Coronary artery (tissue), 2 donors: Measurements from ENCODE around the gene EPN3.

Experiments
- DNase-seq: peaks from one replicate; pipeline ENCODE4 v3.0.0-alpha.2; 2017; ENCODE audit warnings: low spot score
- H3K27ac ChIP-seq, 2 donors: fragments of 200-600 bp; sonication (generic); one replicate each; pipeline ENCODE4 v1.5.1; 2016 to 2019
- H3K4me3 ChIP-seq: fragments of 200-600 bp; sonication (generic); 2 replicates; pipeline ENCODE4 v1.5.1; 2016; ENCODE audit warnings: mild to moderate bottlenecking, moderate library complexity
- TF ChIP-seq, protein P1 (sequence below): fragments of 200-600 bp; sonication (generic); IDR thresholded peaks from one replicate; pipeline ENCODE4 v1.5.1; 2019; ENCODE audit warnings: antibody characterized with exemption

Gene EPN3

GRCh38 chr17:50545311-50545710 is 12.8 kb downstream of the EPN3 start:
- DNase-seq: no peak
- Histone ChIP-seq H3K27ac (no peak overlapping the region), H3K4me3 (no peak overlapping the region)
- TF ChIP-seq, protein P1, sequence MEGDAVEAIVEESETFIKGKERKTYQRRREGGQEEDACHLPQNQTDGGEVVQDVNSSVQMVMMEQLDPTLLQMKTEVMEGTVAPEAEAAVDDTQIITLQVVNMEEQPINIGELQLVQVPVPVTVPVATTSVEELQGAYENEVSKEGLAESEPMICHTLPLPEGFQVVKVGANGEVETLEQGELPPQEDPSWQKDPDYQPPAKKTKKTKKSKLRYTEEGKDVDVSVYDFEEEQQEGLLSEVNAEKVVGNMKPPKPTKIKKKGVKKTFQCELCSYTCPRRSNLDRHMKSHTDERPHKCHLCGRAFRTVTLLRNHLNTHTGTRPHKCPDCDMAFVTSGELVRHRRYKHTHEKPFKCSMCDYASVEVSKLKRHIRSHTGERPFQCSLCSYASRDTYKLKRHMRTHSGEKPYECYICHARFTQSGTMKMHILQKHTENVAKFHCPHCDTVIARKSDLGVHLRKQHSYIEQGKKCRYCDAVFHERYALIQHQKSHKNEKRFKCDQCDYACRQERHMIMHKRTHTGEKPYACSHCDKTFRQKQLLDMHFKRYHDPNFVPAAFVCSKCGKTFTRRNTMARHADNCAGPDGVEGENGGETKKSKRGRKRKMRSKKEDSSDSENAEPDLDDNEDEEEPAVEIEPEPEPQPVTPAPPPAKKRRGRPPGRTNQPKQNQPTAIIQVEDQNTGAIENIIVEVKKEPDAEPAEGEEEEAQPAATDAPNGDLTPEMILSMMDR: no peak

GRCh38 chr17:50546701-50547034 is 14.1 kb downstream of the EPN3 start:
- no peak for DNase-seq
- no peak overlapping the region for H3K27ac ChIP-seq
- H3K4me3 ChIP-seq: peak overlapping the region; percentile 87
- TF ChIP-seq, protein P1: no peak

DNA sequence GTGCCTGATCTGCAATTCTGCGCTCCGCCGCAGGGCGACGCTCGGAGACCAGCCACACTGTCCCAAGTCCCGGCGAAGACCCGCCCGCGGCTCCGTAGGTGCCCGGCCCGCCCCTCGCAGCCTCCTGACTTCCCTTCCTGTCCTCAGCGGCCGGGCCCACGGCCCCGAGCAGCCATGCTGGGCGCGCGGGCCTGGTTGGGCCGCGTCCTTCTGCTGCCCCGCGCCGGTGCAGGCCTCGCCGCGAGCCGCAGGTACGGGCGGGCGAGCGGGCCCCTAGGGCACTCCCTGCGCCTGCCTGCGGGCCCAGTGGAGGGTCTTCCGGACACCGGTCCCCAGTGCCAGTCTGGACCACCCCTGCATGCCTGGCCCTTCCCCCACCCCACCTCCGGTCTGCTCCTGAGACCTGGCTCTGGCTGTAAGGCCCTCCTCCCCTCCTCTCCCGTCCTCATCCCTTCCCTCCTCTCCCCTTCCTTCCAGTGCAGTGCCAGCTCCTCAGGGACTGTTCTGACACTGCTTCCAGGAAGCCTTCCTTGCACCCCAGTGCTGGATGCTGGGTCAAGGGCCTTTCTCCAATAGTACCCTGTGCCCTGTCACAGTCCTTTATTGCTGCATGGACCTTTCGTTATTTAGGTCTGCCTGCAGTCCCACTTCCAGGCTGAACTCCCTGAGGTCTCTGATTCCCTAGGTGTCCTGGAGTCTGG is 14.7 kb downstream of the EPN3 start, which contains the start of gene SPATA20:
Gene SPATA20 (plus strand): TSS at position 140 of the 701 bp plus-strand sequence. CDS start 35 bp downstream, at position 175.
- Histone ChIP-seq H3K4me3 (peak within 1 kb of the TSS; percentile 87), H3K27ac (peak within 1 kb of the TSS; percentile 79 to 89)
- TF ChIP-seq, protein P1: peak; percentile 95
- peak; percentile 92 for DNase-seq

GRCh38 chr17:50547736-50548083 is 15.2 kb downstream of the EPN3 start:
- Histone ChIP-seq H3K27ac (peak overlapping the region; percentile 79 to 89), H3K4me3 (peak overlapping the region; percentile 87)
- DNase-seq: no peak
- TF ChIP-seq, protein P1: no peak

DNA sequence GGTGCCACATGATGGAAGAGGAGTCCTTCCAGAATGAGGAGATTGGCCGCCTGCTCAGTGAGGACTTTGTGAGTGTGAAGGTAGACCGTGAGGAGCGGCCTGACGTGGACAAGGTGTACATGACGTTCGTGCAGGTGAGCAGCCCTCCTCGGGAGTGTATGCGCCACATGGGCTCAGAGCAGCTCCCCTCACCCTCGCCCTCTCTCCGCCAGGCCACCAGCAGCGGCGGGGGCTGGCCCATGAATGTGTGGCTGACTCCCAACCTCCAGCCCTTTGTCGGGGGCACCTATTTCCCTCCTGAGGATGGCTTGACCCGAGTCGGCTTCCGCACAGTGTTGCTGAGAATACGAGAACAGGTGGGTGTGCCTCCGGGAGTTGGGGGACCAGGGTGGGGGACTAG is 16.3 kb downstream of the EPN3 start:
- no peak overlapping the region for H3K4me3 ChIP-seq
- no peak for DNase-seq
- no peak overlapping the region for H3K27ac ChIP-seq
- TF ChIP-seq, protein P1: no peak

GRCh38 chr17:50549256-50549941 is 16.9 kb downstream of the EPN3 start:
- H3K27ac ChIP-seq: no peak overlapping the region
- TF ChIP-seq, protein P1: no peak
- no peak for DNase-seq

DNA sequence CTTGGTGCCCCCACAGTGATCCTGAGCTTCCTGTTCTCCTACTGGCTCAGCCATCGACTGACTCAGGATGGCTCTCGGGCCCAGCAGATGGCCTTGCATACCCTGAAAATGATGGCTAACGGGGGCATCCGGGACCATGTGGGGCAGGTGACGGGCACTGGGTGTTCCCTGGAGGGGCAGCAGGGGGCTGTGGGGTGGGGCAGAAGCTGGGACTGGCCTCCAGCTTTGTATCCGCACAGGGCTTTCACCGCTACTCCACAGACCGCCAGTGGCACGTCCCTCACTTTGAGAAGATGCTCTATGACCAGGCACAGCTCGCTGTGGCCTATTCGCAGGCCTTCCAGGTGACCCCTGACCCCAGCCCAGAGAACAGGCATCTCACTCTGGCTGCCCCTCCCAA is 17.4 kb downstream of the EPN3 start:
- no peak overlapping the region for H3K4me3 ChIP-seq
- no peak overlapping the region for H3K27ac ChIP-seq
- no peak for DNase-seq
- TF ChIP-seq, protein P1: no peak

More at GRCh38 chr17:50549256-50549941, 16.9 kb downstream of the EPN3 start:
- no peak overlapping the region for H3K4me3 ChIP-seq
